ENCODE measurements around the gene CPNE1.

Gene CPNE1

GRCh38 chr20:35652641-35653429 is 11.9 kb downstream of the CPNE1 start:
- no peak for DNase-seq

- DNase-seq: no peak
Observed at GRCh38 chr20:35651958-35652357, 12.7 kb downstream of the CPNE1 start.

- no peak for DNase-seq
Observed at GRCh38 chr20:35650632-35651031, 14.1 kb downstream of the CPNE1 start.

- DNase-seq: no peak
Observed at GRCh38 chr20:35648836-35649235, 15.9 kb downstream of the CPNE1 start.

GRCh38 chr20:35644806-35645205 is 19.9 kb downstream of the CPNE1 start:
- DNase-seq: no peak

- DNase-seq: no peak
Observed at GRCh38 chr20:35643045-35643444, 21.7 kb downstream of the CPNE1 start.

- no peak for DNase-seq
Observed at GRCh38 chr20:35641743-35642142, 23.0 kb downstream of the CPNE1 start.

GRCh38 chr20:35640724-35641123 is 24.0 kb downstream of the CPNE1 start:
- no peak for DNase-seq

- no peak for DNase-seq
Observed at GRCh38 chr20:35638751-35639150, 25.9 kb downstream of the CPNE1 start.

GRCh38 chr20:35637276-35637675 is 27.4 kb downstream of the CPNE1 start:
- DNase-seq: no peak

- no peak for DNase-seq
Observed at GRCh38 chr20:35636095-35636494, 28.6 kb downstream of the CPNE1 start.

- no peak for DNase-seq
Observed at GRCh38 chr20:35635652-35636051, 29.0 kb downstream of the CPNE1 start.

- no peak for DNase-seq
Observed at GRCh38 chr20:35632539-35633115, 32.1 kb downstream of the CPNE1 start.

GRCh38 chr20:35630636-35631035 is 34.1 kb downstream of the CPNE1 start:
- no peak for DNase-seq

GRCh38 chr20:35629427-35630145 is 35.1 kb downstream of the CPNE1 start:
- no peak for DNase-seq

- no peak for DNase-seq
Observed at GRCh38 chr20:35627121-35627520, 37.6 kb downstream of the CPNE1 start.

GRCh38 chr20:35626386-35627001 is 38.2 kb downstream of the CPNE1 start:
- no peak for DNase-seq

- no peak for DNase-seq
Observed at GRCh38 chr20:35625584-35626385, 38.9 kb downstream of the CPNE1 start.

- no peak for DNase-seq
Observed at GRCh38 chr20:35621560-35621946, 43.1 kb downstream of the CPNE1 start.

GRCh38 chr20:35620818-35621559 is 43.7 kb downstream of the CPNE1 start:
- DNase-seq: no peak

- DNase-seq: peak; percentile 81
Observed at GRCh38 chr20:35619196-35620095, 45.3 kb downstream of the CPNE1 start.

Measured in CD4-positive, alpha-beta T cell treated with Interleukin-12 subunit alpha and Interleukin-12 subunit beta, for 1 hour (primary cell).